GM12801 (cell line): ENCODE data around the gene ZNF836.

ENCODE experiments used
- TF ChIP-seq, protein P1 (sequence below): IDR thresholded peaks from one replicate; pipeline ENCODE4 v1.5.1; 2011; ENCODE audit warnings: control low read depth; ENCODE audit not compliant: insufficient read length; ENCODE audit errors: extremely low read depth

ZNF836 gene

DNA sequence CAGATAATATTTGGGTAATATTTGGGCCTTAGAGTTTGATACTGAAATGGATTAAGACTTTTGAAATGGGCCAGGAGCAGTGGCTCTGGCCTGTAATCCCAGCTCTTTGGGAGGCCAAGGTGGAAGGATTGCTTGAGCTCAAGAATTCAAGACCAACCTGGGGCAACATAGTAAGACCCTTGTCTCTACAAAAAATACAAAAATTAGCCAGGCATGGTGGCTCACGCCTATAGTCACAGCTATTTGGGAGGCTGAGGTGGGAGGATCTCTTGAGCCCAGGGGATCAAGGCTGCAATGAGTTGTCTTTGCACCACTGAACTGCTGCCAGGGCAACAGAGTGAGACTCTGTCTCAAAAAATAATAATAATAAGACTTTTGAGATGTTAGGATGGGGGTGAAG, 926 bp upstream of the ZNF836 start:
- TF ChIP-seq, protein P1, sequence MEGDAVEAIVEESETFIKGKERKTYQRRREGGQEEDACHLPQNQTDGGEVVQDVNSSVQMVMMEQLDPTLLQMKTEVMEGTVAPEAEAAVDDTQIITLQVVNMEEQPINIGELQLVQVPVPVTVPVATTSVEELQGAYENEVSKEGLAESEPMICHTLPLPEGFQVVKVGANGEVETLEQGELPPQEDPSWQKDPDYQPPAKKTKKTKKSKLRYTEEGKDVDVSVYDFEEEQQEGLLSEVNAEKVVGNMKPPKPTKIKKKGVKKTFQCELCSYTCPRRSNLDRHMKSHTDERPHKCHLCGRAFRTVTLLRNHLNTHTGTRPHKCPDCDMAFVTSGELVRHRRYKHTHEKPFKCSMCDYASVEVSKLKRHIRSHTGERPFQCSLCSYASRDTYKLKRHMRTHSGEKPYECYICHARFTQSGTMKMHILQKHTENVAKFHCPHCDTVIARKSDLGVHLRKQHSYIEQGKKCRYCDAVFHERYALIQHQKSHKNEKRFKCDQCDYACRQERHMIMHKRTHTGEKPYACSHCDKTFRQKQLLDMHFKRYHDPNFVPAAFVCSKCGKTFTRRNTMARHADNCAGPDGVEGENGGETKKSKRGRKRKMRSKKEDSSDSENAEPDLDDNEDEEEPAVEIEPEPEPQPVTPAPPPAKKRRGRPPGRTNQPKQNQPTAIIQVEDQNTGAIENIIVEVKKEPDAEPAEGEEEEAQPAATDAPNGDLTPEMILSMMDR = no peak

DNA sequence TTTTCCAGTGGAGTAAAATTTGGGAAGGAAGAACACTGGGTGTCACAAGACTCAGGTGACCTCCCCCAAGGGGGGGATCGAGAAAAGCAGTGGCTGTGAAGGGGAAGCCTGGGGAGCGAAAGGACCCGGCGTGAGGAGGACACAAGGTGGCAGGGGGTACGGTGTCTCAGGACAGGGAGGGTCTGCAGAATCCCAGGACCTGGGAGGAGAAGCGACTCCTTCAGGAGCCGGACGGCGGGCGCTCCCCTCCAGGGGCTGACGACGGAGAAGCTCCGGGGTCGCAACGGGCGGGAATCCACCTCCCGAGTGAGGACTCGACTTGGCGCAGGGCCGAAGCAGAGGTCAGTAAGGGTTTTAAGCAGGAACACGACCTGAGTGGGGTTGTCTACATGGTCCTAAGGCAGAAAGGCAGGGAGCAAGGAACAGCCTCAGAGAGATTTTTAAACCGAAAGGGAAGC, 529 bp downstream of the ZNF836 start:
- TF ChIP-seq, protein P1 = no peak

DNA sequence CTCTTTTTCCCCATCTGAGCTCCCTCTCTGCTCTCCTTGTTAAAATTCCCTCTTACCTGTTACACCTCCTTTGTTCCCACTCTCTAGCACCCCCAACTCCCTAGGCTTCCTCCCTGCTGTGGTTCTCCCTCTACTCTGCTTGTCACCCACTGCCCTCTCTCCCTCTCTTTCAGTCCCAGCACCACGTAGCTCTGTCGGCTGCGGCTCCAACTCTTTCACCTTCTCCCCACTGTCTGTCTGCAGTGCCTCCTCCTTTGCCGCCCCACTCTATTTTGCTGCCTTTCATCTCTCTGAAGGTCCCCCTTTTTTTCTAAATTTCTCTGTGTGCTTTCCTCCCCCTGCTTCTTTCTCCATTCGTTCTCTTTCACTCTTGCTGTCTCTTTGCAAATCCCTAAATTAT, 1.1 kb downstream of the ZNF836 start:
- TF ChIP-seq, protein P1 = no peak

DNA sequence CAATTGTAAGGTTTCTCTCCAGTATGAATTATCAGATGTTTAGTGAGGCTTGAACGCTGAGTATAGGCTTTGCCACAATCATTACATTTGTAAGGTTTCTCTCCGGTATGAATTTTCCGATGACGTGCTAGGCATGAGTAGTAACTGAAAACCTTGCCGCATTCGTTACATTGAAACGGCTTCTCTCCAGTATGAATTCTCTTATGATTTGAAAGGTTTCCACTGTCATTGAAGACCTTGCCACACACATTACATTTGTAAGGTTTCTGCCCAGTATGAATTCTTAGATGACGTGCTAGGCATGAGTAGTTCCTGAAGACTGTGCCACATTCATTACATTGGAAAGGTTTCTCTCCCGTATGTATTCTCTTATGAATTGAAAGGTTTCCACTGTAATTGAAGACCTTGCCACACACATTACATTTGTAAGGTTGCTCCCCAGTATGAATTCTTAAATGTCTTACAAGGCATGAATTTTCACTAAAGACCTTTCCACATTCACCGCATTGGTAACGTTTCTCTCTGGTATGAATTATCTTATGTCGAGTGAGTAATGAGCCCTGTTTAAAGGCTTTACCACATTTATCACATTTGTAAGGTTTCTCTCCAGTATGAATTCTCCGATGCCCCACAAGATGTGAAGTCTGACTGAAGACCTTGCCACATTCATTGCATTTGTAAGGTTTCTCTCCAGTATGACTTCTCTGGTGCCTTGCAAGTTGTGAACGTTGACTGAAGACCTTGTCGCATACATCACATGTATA, 15.6 kb downstream of the ZNF836 start:
- TF ChIP-seq, protein P1 = no peak

DNA sequence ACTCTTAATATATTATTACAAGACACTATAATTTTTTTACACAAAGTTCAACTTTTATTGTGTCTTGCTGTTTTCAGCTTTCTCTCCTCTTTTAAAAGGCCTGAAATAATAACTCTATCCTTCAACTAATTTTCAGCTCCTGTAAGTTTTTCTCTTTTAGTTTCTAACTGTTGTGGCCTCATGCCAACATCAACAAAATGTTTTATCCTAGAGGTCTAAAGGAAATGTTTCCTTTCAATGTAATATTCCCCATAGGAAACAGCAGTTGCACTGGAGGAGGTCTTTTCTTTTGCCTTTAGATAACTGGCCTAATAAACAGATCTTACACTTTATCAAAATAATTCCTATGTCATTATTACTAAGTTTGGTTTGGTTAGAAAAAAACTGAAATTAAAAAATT, 23.2 kb downstream of the ZNF836 start:
- TF ChIP-seq, protein P1 = no peak

DNA sequence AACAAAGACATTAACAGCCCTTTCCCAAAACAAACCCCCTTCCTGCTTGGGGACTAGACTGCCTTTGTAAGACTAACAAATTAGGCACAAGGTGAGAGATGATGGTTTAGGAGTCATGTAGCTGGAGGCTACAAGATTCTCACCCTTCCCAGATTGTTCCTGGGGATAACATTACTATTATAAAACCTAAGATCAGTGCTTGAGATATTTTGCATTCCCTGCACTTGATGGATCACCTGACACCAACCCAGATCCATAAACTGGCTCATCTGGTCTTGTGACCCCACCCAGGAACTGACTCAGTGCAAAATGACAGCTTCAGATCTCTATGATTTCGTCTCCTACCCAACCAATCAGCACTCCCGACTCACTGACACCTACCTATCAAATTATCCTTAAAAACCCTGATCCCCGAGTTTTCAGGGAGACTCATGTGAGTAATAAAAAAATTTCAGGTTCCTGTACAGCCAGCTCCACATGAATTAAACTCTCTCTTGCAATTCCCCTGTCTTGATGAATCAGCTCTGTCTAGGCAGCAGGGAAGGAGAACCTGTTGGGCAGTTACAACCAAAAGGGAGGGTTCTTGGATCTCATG, 29.3 kb downstream of the ZNF836 start:
- TF ChIP-seq, protein P1 = no peak

DNA sequence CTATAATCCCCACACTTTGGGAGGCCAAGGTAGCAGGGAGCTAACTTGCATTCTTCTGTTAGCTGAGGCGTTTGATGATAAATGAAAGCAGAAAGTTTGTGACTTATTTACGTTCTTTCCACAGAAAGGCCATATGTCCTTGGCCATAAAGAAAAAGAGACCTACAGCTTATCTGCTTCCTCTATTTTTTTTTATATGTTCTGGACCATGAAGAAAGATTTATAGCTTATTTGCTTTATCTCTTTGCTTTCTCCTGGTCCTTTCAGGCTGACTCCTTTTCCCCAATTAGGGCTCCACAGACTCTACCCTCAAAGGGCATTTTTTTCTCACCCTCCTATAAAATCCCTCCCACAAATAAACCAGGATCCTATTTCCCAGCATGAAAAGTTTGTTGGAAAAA, 30.2 kb downstream of the ZNF836 start:
- TF ChIP-seq, protein P1 = no peak
